ENCODE measurements around the gene MYH9.

The MYH9 gene

GRCh38 chr22:36304429-36304828, 83.3 kb downstream of the MYH9 start:
- H3K27me3 ChIP-seq (ENCODE audit: low read length): no peaks in the 10 kb centered on the region
- no peaks in the 10 kb centered on the region for H4K20me1 ChIP-seq (ENCODE audit: low read depth, low read length)
- no peaks in the 10 kb centered on the region for H3K79me2 ChIP-seq (ENCODE audit: insufficient read depth, low read length)
- no peak overlapping the region for H3K4me3 ChIP-seq (ENCODE audit: insufficient read depth, low read length, poor library complexity, severe bottlenecking)
- no peaks in the 10 kb centered on the region; the same call in none of the 2 replicates for H3F3A ChIP-seq (ENCODE audit: insufficient read depth)
- no peak overlapping the region for H2AFZ ChIP-seq (ENCODE audit: low read depth, low read length, severe bottlenecking)
- TF ChIP-seq EZH2phosphoT487 (conservative IDR thresholded peaks at IDR 0.05; ENCODE audit: low read length) (no peak), CTCF (IDR thresholded peaks at IDR 0.05; ENCODE audit: insufficient read depth, low read length, poor library complexity, severe bottlenecking) (no peak)
- no peak overlapping the region for H3K9ac ChIP-seq (ENCODE audit: low read length)
- peaks cover 5% of the 10 kb centered on the region; the same call in 1 of the 2 replicates for H3K36me3 ChIP-seq (ENCODE audit: low read length)
- no peaks in the 10 kb centered on the region for H3K9me2 ChIP-seq (replicated peaks; ENCODE audit: insufficient read depth, low read length)
- no peaks in the 10 kb centered on the region for H3K9me3 ChIP-seq (ENCODE audit: insufficient read depth, low read length)
- no peak overlapping the region for H3K27ac ChIP-seq (ENCODE audit: low read depth, low read length)
- no peak overlapping the region for H3K4me2 ChIP-seq (ENCODE audit: low read depth, low read length, poor library complexity, severe bottlenecking)

- H3F3A ChIP-seq (ENCODE audit: insufficient read depth): no peaks in the 10 kb centered on the region; the same call in none of the 2 replicates
- peaks cover 5% of the 10 kb centered on the region; the same call in 1 of the 2 replicates for H3K36me3 ChIP-seq (ENCODE audit: low read length)
- H2AFZ ChIP-seq (ENCODE audit: low read depth, low read length, severe bottlenecking): no peak overlapping the region
- H3K4me2 ChIP-seq (ENCODE audit: low read depth, low read length, poor library complexity, severe bottlenecking): no peak overlapping the region
- H4K20me1 ChIP-seq (ENCODE audit: low read depth, low read length): no peaks in the 10 kb centered on the region
- no peak overlapping the region for H3K4me3 ChIP-seq (ENCODE audit: insufficient read depth, low read length, poor library complexity, severe bottlenecking)
- H3K9me3 ChIP-seq (ENCODE audit: insufficient read depth, low read length): no peaks in the 10 kb centered on the region
- no peaks in the 10 kb centered on the region for H3K27me3 ChIP-seq (ENCODE audit: low read length)
- no peak overlapping the region for H3K9ac ChIP-seq (ENCODE audit: low read length)
- H3K79me2 ChIP-seq (ENCODE audit: insufficient read depth, low read length): no peaks in the 10 kb centered on the region
- no peak for TF ChIP-seq CTCF (IDR thresholded peaks at IDR 0.05; ENCODE audit: insufficient read depth, low read length, poor library complexity, severe bottlenecking)
- no peak for TF ChIP-seq EZH2phosphoT487 (conservative IDR thresholded peaks at IDR 0.05; ENCODE audit: low read length)
- H3K9me2 ChIP-seq (replicated peaks; ENCODE audit: insufficient read depth, low read length): no peaks in the 10 kb centered on the region
- H3K27ac ChIP-seq (ENCODE audit: low read depth, low read length): no peak overlapping the region
These were observed 83.9 kb downstream of the MYH9 start for GRCh38 chr22:36303874-36304273.

GRCh38 chr22:36303115-36303467, 84.7 kb downstream of the MYH9 start:
- H3K36me3 ChIP-seq (ENCODE audit: low read length): peaks cover 5% of the 10 kb centered on the region; the same call in 1 of the 2 replicates
- H3K4me3 ChIP-seq (ENCODE audit: insufficient read depth, low read length, poor library complexity, severe bottlenecking): no peak overlapping the region
- H3K79me2 ChIP-seq (ENCODE audit: insufficient read depth, low read length): no peaks in the 10 kb centered on the region
- H3K4me2 ChIP-seq (ENCODE audit: low read depth, low read length, poor library complexity, severe bottlenecking): no peak overlapping the region
- no peak overlapping the region for H3K27ac ChIP-seq (ENCODE audit: low read depth, low read length)
- H3K9me2 ChIP-seq (replicated peaks; ENCODE audit: insufficient read depth, low read length): no peaks in the 10 kb centered on the region
- H3K27me3 ChIP-seq (ENCODE audit: low read length): no peaks in the 10 kb centered on the region
- H3F3A ChIP-seq (ENCODE audit: insufficient read depth): no peaks in the 10 kb centered on the region; the same call in none of the 2 replicates
- H3K9ac ChIP-seq (ENCODE audit: low read length): no peak overlapping the region
- TF ChIP-seq EZH2phosphoT487 (conservative IDR thresholded peaks at IDR 0.05; ENCODE audit: low read length): no peak
- no peak for TF ChIP-seq CTCF (IDR thresholded peaks at IDR 0.05; ENCODE audit: insufficient read depth, low read length, poor library complexity, severe bottlenecking)
- H4K20me1 ChIP-seq (ENCODE audit: low read depth, low read length): no peaks in the 10 kb centered on the region
- no peak overlapping the region for H2AFZ ChIP-seq (ENCODE audit: low read depth, low read length, severe bottlenecking)
- H3K9me3 ChIP-seq (ENCODE audit: insufficient read depth, low read length): no peaks in the 10 kb centered on the region

Measured in SU-DHL-6 (cell line).